ENCODE results near the gene KMT2C. TPM values are rescaled to one million over a fixed set of nuclear protein-coding genes. Genes with fewer than 3 reads are reported as not detected.

The KMT2C gene
- total and polyA plus RNA-seq, 4 donors = 6.3 to 35.3 (median 19.3) TPM

DNA sequence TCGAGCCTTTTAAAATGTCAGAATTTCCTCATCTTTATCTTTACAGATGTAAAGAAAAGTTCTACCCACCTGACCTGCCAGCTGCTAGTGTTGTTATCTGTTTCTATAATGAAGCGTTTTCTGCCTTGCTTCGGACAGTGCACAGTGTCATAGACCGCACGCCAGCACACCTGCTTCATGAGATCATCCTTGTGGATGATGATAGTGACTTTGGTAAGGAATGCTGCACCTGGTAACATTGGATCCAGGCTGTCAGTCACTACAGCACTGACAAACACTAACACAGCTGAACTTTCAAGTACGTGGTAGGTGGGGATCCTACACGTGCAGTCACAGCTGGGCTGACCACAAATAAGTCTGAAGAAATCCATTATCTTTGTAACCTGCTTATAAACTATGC lies 332.7 kb downstream of the KMT2C start (continued):
- TF ChIP-seq, protein P1, sequence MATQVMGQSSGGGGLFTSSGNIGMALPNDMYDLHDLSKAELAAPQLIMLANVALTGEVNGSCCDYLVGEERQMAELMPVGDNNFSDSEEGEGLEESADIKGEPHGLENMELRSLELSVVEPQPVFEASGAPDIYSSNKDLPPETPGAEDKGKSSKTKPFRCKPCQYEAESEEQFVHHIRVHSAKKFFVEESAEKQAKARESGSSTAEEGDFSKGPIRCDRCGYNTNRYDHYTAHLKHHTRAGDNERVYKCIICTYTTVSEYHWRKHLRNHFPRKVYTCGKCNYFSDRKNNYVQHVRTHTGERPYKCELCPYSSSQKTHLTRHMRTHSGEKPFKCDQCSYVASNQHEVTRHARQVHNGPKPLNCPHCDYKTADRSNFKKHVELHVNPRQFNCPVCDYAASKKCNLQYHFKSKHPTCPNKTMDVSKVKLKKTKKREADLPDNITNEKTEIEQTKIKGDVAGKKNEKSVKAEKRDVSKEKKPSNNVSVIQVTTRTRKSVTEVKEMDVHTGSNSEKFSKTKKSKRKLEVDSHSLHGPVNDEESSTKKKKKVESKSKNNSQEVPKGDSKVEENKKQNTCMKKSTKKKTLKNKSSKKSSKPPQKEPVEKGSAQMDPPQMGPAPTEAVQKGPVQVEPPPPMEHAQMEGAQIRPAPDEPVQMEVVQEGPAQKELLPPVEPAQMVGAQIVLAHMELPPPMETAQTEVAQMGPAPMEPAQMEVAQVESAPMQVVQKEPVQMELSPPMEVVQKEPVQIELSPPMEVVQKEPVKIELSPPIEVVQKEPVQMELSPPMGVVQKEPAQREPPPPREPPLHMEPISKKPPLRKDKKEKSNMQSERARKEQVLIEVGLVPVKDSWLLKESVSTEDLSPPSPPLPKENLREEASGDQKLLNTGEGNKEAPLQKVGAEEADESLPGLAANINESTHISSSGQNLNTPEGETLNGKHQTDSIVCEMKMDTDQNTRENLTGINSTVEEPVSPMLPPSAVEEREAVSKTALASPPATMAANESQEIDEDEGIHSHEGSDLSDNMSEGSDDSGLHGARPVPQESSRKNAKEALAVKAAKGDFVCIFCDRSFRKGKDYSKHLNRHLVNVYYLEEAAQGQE (IDR thresholded peaks at IDR 0.05) = no peak
- no peak for TF ChIP-seq FOXA1 (IDR thresholded peaks at IDR 0.05)
- no peak for TF ChIP-seq HNF4A (conservative IDR thresholded peaks at IDR 0.05)
- TF ChIP-seq HNF4G (IDR thresholded peaks at IDR 0.05) = no peak
- TF ChIP-seq SP1 (IDR thresholded peaks at IDR 0.05) = no peak
- TF ChIP-seq EGR1 (IDR thresholded peaks at IDR 0.05; ENCODE audit: low read depth in 2 of 2) = no peak
- TF ChIP-seq TAF1 (conservative IDR thresholded peaks at IDR 0.05) = no peak
- no peak for TF ChIP-seq NR2F2 (IDR thresholded peaks at IDR 0.05)

DNA sequence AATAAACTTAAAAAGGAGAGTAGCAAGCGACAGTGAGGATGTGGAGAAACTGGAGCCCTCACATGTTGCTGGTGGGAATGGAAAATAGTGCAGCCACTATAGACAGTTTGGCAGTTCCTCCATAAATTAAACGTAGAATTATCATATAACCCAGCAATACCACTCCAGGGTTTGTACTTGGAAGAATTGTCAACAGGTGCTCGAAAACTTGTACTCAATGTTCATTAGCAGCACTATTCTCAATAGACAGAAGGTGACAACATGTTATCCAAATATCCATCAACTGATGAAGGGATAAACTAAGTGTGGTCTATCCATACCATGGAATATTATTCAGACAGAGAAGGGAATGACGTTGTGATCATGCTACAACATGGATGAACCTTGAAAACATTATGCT lies 338.5 kb downstream of the KMT2C start:
- no peaks in the 10 kb centered on the region for H3K9me3 ChIP-seq (ENCODE audit: control insufficient read depth in 4 of 4, low read length in 3 of 4)
- WGBS = 97% methylated on average over 4 of the region's 4 CpGs
- H3K36me3 ChIP-seq (ENCODE audit: control insufficient read depth in 4 of 4, insufficient read depth in 3 of 4, low read depth in 1 of 4, low read length in 3 of 4) = peaks cover 0 to 6% (median 2%) of the 10 kb centered on the region in 4 donors
- no peak overlapping the region for H3K27ac ChIP-seq (ENCODE audit: low read depth in 1 of 2, low read length in 2 of 2)
- no peak overlapping the region for H3K4me3 ChIP-seq (ENCODE audit: low read depth in 1 of 3, low read length in 3 of 3)
- H3K9ac ChIP-seq (ENCODE audit: low read depth in 1 of 2, low read length in 2 of 2) = no peak overlapping the region
- TF ChIP-seq YY1 (IDR thresholded peaks at IDR 0.05) (no peak), RXRA (IDR thresholded peaks at IDR 0.05) (no peak), FOXA1 (IDR thresholded peaks at IDR 0.05) (no peak), TAF1 (conservative IDR thresholded peaks at IDR 0.05) (no peak), JUND (IDR thresholded peaks at IDR 0.05) (no peak), NR2F2 (IDR thresholded peaks at IDR 0.05) (no peak), RAD21 (IDR thresholded peaks at IDR 0.05) (no peak), HNF4A (conservative IDR thresholded peaks at IDR 0.05) (no peak), GABPA (IDR thresholded peaks at IDR 0.05 in 1 of 2, conservative IDR thresholded peaks at IDR 0.05 in 1 of 2) (no peak), FOXA2 (IDR thresholded peaks at IDR 0.05) (no peak), HNF4G (IDR thresholded peaks at IDR 0.05) (no peak), SP1 (IDR thresholded peaks at IDR 0.05) (no peak), EGR1 (IDR thresholded peaks at IDR 0.05; ENCODE audit: low read depth in 2 of 2) (no peak)
- TF ChIP-seq, protein P2, sequence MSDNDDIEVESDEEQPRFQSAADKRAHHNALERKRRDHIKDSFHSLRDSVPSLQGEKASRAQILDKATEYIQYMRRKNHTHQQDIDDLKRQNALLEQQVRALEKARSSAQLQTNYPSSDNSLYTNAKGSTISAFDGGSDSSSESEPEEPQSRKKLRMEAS (IDR thresholded peaks at IDR 0.05) = no peak
- TF ChIP-seq, protein P3, sequence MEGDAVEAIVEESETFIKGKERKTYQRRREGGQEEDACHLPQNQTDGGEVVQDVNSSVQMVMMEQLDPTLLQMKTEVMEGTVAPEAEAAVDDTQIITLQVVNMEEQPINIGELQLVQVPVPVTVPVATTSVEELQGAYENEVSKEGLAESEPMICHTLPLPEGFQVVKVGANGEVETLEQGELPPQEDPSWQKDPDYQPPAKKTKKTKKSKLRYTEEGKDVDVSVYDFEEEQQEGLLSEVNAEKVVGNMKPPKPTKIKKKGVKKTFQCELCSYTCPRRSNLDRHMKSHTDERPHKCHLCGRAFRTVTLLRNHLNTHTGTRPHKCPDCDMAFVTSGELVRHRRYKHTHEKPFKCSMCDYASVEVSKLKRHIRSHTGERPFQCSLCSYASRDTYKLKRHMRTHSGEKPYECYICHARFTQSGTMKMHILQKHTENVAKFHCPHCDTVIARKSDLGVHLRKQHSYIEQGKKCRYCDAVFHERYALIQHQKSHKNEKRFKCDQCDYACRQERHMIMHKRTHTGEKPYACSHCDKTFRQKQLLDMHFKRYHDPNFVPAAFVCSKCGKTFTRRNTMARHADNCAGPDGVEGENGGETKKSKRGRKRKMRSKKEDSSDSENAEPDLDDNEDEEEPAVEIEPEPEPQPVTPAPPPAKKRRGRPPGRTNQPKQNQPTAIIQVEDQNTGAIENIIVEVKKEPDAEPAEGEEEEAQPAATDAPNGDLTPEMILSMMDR (IDR thresholded peaks at IDR 0.05; ENCODE audit: low read depth, low read length, missing input control) = no peak
- TF ChIP-seq, protein P4, sequence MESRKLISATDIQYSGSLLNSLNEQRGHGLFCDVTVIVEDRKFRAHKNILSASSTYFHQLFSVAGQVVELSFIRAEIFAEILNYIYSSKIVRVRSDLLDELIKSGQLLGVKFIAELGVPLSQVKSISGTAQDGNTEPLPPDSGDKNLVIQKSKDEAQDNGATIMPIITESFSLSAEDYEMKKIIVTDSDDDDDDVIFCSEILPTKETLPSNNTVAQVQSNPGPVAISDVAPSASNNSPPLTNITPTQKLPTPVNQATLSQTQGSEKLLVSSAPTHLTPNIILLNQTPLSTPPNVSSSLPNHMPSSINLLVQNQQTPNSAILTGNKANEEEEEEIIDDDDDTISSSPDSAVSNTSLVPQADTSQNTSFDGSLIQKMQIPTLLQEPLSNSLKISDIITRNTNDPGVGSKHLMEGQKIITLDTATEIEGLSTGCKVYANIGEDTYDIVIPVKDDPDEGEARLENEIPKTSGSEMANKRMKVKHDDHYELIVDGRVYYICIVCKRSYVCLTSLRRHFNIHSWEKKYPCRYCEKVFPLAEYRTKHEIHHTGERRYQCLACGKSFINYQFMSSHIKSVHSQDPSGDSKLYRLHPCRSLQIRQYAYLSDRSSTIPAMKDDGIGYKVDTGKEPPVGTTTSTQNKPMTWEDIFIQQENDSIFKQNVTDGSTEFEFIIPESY (IDR thresholded peaks at IDR 0.05) = no peak
- TF ChIP-seq, protein P5, sequence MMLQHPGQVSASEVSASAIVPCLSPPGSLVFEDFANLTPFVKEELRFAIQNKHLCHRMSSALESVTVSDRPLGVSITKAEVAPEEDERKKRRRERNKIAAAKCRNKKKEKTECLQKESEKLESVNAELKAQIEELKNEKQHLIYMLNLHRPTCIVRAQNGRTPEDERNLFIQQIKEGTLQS (IDR thresholded peaks at IDR 0.05) = no peak
- TF ChIP-seq, protein P1 (IDR thresholded peaks at IDR 0.05) = no peak
- no peak for DNase-seq (ENCODE audit: low spot score)
- no peaks in the 10 kb centered on the region for H3K27me3 ChIP-seq (ENCODE audit: control insufficient read depth in 4 of 4, insufficient read depth in 4 of 4, low read length in 3 of 4)
- no peaks in the 10 kb centered on the region for H3K4me1 ChIP-seq (ENCODE audit: control insufficient read depth in 4 of 4, insufficient read depth in 4 of 4, low read length in 3 of 4)

All from liver (tissue), 9 donors.